Measurements from ENCODE around the gene PDK2.

GRCh38 chr17:50120475-50121253 lies 25.5 kb downstream of the PDK2 start:
- no peak for TF ChIP-seq POLR2A (IDR thresholded peaks at IDR 0.05)
- TF ChIP-seq CTCF (IDR thresholded peaks at IDR 0.05), result no peak
- no peak for TF ChIP-seq EP300 (IDR thresholded peaks at IDR 0.05)
